Activated CD4-positive, alpha-beta T cell treated with anti-CD3 and anti-CD28 coated beads, Interleukin-2, amount 10 ng/mL, durations not matched to agents 7 days and 5 days (primary cell): Measurements from ENCODE around the gene NTM. TPM values are rescaled to one million over a fixed set of nuclear protein-coding genes. Genes with fewer than 3 reads are reported as not detected.

Experiments
- CTCF ChIA-PET: fragments of 350-600 bp; sonication (Branson Sonifier 250); formaldehyde crosslinking; loops from one replicate; lab custom pipeline; 2021; ENCODE audit warnings: antibody characterized with exemption; lab: Charles Lee
- POLR2A ChIA-PET: fragments of 350-600 bp; sonication (Branson Sonifier 250); formaldehyde crosslinking; loops from one replicate; lab custom pipeline; 2021; ENCODE audit warnings: antibody characterized with exemption; lab: Charles Lee
- DNase-seq: peaks from one replicate; pipeline ENCODE4 v3.0.0-alpha.2; 2020
- H3K27ac Mint-ChIP-seq: one replicate; pipeline ENCODE4 v1.8.0; 2021; ENCODE audit warnings: mild to moderate bottlenecking, moderate library complexity, mixed read lengths
- H3K27me3 Mint-ChIP-seq: one replicate; pipeline ENCODE4 v1.8.0; 2021; ENCODE audit warnings: mixed read lengths
- H3K36me3 Mint-ChIP-seq: one replicate; pipeline ENCODE4 v1.8.0; 2021; ENCODE audit warnings: low read depth, mixed read lengths
- H3K4me1 Mint-ChIP-seq: one replicate; pipeline ENCODE4 v1.8.0; 2021; ENCODE audit warnings: mixed read lengths
- H3K4me3 Mint-ChIP-seq: one replicate; pipeline ENCODE4 v1.8.0; 2021; ENCODE audit warnings: mild to moderate bottlenecking, moderate library complexity, mixed read lengths
- H3K9me3 Mint-ChIP-seq: one replicate; pipeline ENCODE4 v1.8.0; 2021; ENCODE audit warnings: mixed read lengths
- total RNA-seq, 2 experiments: library from RNA; stranded (reverse); gene quantifications; one replicate each; pipeline ENCODE4 v1.2.3, GENCODE V29; 2021

Gene NTM
- total RNA-seq, 2 experiments from 2014 or later: not detected

DNA sequence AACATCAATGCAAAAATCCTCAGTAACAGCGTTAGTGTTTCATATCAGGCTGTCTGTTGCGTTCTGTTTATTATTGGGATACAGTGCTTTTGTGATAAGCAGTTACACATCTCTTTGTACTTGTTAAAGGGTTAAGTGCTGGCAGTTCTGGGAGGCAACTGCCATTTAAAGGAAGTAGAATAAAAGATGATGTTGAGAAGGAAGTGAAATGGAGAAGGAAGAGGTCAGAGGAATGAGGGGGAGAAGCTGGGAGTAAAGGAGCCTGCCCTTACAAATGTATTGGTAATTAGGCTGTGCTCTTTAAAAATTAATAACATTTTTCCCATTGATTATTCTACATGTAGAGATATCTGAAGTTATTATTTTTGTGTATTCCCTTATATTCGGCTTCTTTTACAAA lies 674.7 kb downstream of the NTM start:
- Mint-ChIP-seq H3K36me3 (no peaks in the 10 kb centered on the region), H3K27ac (no peak overlapping the region), H3K4me3 (no peak overlapping the region), H3K4me1 (no peaks in the 10 kb centered on the region), H3K9me3 (peaks cover 2% of the 10 kb centered on the region), H3K27me3 (no peaks in the 10 kb centered on the region)
- CTCF ChIA-PET: no interaction called here
- POLR2A ChIA-PET: no interaction called here
- DNase-seq: no peak

- H3K36me3 Mint-ChIP-seq: no peaks in the 10 kb centered on the region
- CTCF ChIA-PET: no interaction called here
- no peaks in the 10 kb centered on the region for H3K4me1 Mint-ChIP-seq
- no peaks in the 10 kb centered on the region for H3K27me3 Mint-ChIP-seq
- POLR2A ChIA-PET: no interaction called here
- no peak overlapping the region for H3K4me3 Mint-ChIP-seq
- DNase-seq: no peak
- H3K9me3 Mint-ChIP-seq: peaks cover 2% of the 10 kb centered on the region
- no peak overlapping the region for H3K27ac Mint-ChIP-seq
Observed at GRCh38 chr11:132046288-132046865, 676.0 kb downstream of the NTM start.

DNA sequence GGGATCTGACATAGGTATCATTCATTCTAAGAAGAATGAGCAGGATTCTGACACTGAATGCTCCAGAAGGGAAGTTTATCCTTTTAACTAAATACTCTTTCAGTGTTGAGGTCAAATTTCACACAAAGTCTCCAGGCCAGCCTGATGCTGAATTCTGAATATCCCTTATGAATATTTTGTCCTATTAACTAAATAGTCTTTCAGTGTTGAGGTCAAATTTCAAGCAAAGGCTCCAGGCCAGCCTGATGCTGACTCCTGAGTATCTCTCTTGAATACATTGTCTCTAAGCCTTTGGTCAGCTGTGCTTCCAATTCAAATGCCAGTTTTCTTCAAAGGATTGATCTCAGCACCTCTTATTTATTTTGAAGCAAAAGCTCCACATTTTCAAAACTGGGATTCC lies 676.8 kb downstream of the NTM start:
- Mint-ChIP-seq H3K36me3 (no peaks in the 10 kb centered on the region), H3K4me3 (no peak overlapping the region), H3K4me1 (no peaks in the 10 kb centered on the region), H3K27me3 (no peaks in the 10 kb centered on the region), H3K27ac (no peak overlapping the region), H3K9me3 (peaks cover 2% of the 10 kb centered on the region)
- no peak for DNase-seq
- ChIA-PET POLR2A (no interaction called here), CTCF (interaction anchor here (0.6 kb wide), 1 partner anchor 433 kb away, joined by 3 read pairs; no protein-coding TSS in a partner anchor)

- DNase-seq: no peak
- no peaks in the 10 kb centered on the region for H3K4me1 Mint-ChIP-seq
- no peaks in the 10 kb centered on the region for H3K27me3 Mint-ChIP-seq
- CTCF ChIA-PET: no interaction called here
- no peak overlapping the region for H3K4me3 Mint-ChIP-seq
- H3K9me3 Mint-ChIP-seq: no peaks in the 10 kb centered on the region
- POLR2A ChIA-PET: no interaction called here
- H3K36me3 Mint-ChIP-seq: no peaks in the 10 kb centered on the region
- H3K27ac Mint-ChIP-seq: no peak overlapping the region
Observed at GRCh38 chr11:132048040-132048439, 677.6 kb downstream of the NTM start.

- no peak for DNase-seq
- ChIA-PET CTCF (no interaction called here), POLR2A (no interaction called here)
- Mint-ChIP-seq H3K4me3 (no peak overlapping the region), H3K27me3 (no peaks in the 10 kb centered on the region), H3K27ac (no peak overlapping the region), H3K36me3 (no peaks in the 10 kb centered on the region), H3K4me1 (no peaks in the 10 kb centered on the region), H3K9me3 (no peaks in the 10 kb centered on the region)
Observed at GRCh38 chr11:132049205-132049604, 678.8 kb downstream of the NTM start.

- H3K36me3 Mint-ChIP-seq: no peaks in the 10 kb centered on the region
- no peaks in the 10 kb centered on the region for H3K9me3 Mint-ChIP-seq
- no peak for DNase-seq
- H3K27me3 Mint-ChIP-seq: no peaks in the 10 kb centered on the region
- no peaks in the 10 kb centered on the region for H3K4me1 Mint-ChIP-seq
- no peak overlapping the region for H3K27ac Mint-ChIP-seq
- H3K4me3 Mint-ChIP-seq: no peak overlapping the region
- ChIA-PET POLR2A (no interaction called here), CTCF (no interaction called here)
Observed at GRCh38 chr11:132050049-132050448, 679.6 kb downstream of the NTM start.

- no peak for DNase-seq
- H3K27ac Mint-ChIP-seq: no peak overlapping the region
- no peaks in the 10 kb centered on the region for H3K36me3 Mint-ChIP-seq
- POLR2A ChIA-PET: no interaction called here
- CTCF ChIA-PET: no interaction called here
- no peaks in the 10 kb centered on the region for H3K4me1 Mint-ChIP-seq
- H3K27me3 Mint-ChIP-seq: no peaks in the 10 kb centered on the region
- no peaks in the 10 kb centered on the region for H3K9me3 Mint-ChIP-seq
- no peak overlapping the region for H3K4me3 Mint-ChIP-seq
Observed at GRCh38 chr11:132050577-132051165, 680.3 kb downstream of the NTM start.

- DNase-seq: no peak
- POLR2A ChIA-PET: no interaction called here
Observed at GRCh38 chr11:132051704-132052103, 681.3 kb downstream of the NTM start.

GRCh38 chr11:132052342-132052741 lies 681.9 kb downstream of the NTM start:
- no peaks in the 10 kb centered on the region for H3K36me3 Mint-ChIP-seq
- CTCF ChIA-PET: no interaction called here

More at GRCh38 chr11:132051704-132052103, 681.3 kb downstream of the NTM start:
- Mint-ChIP-seq H3K4me3 (no peak overlapping the region), H3K27ac (no peak overlapping the region), H3K36me3 (no peaks in the 10 kb centered on the region), H3K4me1 (no peaks in the 10 kb centered on the region), H3K27me3 (no peaks in the 10 kb centered on the region), H3K9me3 (no peaks in the 10 kb centered on the region)
- CTCF ChIA-PET: no interaction called here

GRCh38 chr11:132052904-132053303 lies 682.5 kb downstream of the NTM start:
- no peak overlapping the region for H3K27ac Mint-ChIP-seq
- no peak overlapping the region for H3K4me3 Mint-ChIP-seq
- H3K9me3 Mint-ChIP-seq: no peaks in the 10 kb centered on the region
- CTCF ChIA-PET: no interaction called here
- no peaks in the 10 kb centered on the region for H3K36me3 Mint-ChIP-seq
- POLR2A ChIA-PET: no interaction called here
- no peaks in the 10 kb centered on the region for H3K4me1 Mint-ChIP-seq
- H3K27me3 Mint-ChIP-seq: no peaks in the 10 kb centered on the region
- DNase-seq: no peak

More at GRCh38 chr11:132052342-132052741, 681.9 kb downstream of the NTM start:
- POLR2A ChIA-PET: no interaction called here
- no peak for DNase-seq
- Mint-ChIP-seq H3K4me1 (no peaks in the 10 kb centered on the region), H3K4me3 (no peak overlapping the region), H3K9me3 (no peaks in the 10 kb centered on the region), H3K27me3 (no peaks in the 10 kb centered on the region), H3K27ac (no peak overlapping the region)

DNA sequence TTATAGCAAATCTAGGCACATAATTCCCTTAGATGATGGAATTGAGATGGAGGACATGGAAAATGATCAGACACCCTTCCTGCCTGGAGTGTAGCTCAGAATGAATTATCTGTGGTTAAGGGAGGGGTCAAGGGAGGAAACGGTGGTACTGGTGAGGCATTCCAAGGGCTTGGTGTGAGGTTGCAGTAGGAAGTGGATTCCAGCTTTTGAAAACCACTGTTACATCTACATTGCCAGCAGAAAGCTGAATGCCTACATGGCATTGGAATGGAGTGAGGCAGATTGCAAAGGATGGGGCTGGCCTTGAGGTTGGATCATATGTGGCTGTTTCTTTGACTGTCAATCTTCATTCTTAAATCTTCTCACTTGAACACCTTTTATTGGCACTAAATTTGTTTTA lies 684.4 kb downstream of the NTM start:
- CTCF ChIA-PET: no interaction called here
- no peaks in the 10 kb centered on the region for H3K36me3 Mint-ChIP-seq
- no peaks in the 10 kb centered on the region for H3K4me1 Mint-ChIP-seq
- POLR2A ChIA-PET: no interaction called here
- no peaks in the 10 kb centered on the region for H3K9me3 Mint-ChIP-seq
- H3K27ac Mint-ChIP-seq: no peak overlapping the region
- H3K27me3 Mint-ChIP-seq: no peaks in the 10 kb centered on the region
- H3K4me3 Mint-ChIP-seq: no peak overlapping the region
- no peak for DNase-seq

- Mint-ChIP-seq H3K9me3 (no peaks in the 10 kb centered on the region), H3K27me3 (no peaks in the 10 kb centered on the region), H3K36me3 (no peaks in the 10 kb centered on the region), H3K4me1 (no peaks in the 10 kb centered on the region), H3K27ac (no peak overlapping the region), H3K4me3 (no peak overlapping the region)
- ChIA-PET POLR2A (no interaction called here), CTCF (no interaction called here)
- no peak for DNase-seq
Observed at GRCh38 chr11:132055296-132055695, 684.9 kb downstream of the NTM start.

DNA sequence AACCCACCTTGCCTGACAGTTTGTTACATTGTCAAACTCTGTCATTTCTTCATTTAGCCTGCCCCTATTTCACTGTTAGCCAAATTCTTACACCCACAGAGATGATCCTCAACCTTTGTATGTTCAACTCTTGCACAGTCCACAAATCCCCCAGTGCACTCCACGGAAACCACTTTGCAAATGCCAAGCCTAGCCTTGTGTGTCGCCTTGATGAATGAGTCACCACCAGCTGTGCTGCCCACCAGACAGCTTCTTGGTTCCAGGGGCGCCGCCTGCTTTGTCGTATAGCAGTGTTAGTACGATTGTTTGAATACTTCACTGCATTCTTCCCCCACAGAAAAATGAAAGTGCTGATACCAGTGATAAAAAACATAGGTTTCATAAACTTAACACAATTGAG lies 686.3 kb downstream of the NTM start:
- H3K27ac Mint-ChIP-seq: no peak overlapping the region
- no peak for DNase-seq

DNA sequence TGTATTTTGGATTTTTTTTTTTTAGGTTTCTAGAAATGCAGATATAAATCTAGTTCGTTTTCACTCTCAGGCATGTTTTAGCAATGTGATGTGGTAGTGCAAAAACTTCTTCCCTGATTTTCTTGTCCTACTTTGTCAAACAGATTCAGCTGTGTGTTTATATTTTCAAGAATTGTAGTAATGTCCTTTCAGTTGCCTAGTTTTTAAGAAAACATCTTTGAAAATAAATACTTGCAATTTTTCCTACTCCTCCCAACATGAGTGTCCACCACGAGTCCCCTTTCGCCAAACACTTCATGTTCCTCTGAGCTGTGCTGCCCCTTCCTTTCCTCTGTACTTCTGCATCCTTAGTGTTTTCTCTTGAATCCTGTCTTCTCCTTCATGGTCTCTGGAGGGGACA lies 686.9 kb downstream of the NTM start:
- CTCF ChIA-PET: no interaction called here
- DNase-seq: no peak
- no peaks in the 10 kb centered on the region for H3K9me3 Mint-ChIP-seq
- no peaks in the 10 kb centered on the region for H3K36me3 Mint-ChIP-seq
- no peak overlapping the region for H3K27ac Mint-ChIP-seq
- no peak overlapping the region for H3K4me3 Mint-ChIP-seq
- no peaks in the 10 kb centered on the region for H3K27me3 Mint-ChIP-seq
- H3K4me1 Mint-ChIP-seq: no peaks in the 10 kb centered on the region
- POLR2A ChIA-PET: no interaction called here

More for the DNA sequence above, 686.3 kb downstream of the NTM start:
- no peaks in the 10 kb centered on the region for H3K27me3 Mint-ChIP-seq
- H3K36me3 Mint-ChIP-seq: no peaks in the 10 kb centered on the region
- H3K4me3 Mint-ChIP-seq: no peak overlapping the region
- H3K9me3 Mint-ChIP-seq: no peaks in the 10 kb centered on the region
- ChIA-PET CTCF (no interaction called here), POLR2A (no interaction called here)
- no peaks in the 10 kb centered on the region for H3K4me1 Mint-ChIP-seq
